ENCODE data around the gene BAIAP2. TPM values are rescaled to one million over a fixed set of nuclear protein-coding genes. Genes with fewer than 3 reads are reported as not detected.

The BAIAP2 gene
- total and polyA plus RNA-seq, 10 of the 15 experiments (the other 5 are each of a cell fraction or from before 2014, with no cell fraction given): 0.15 to 1.2 (median 0.46) TPM; not detected in 2

- no peak for TF ChIP-seq CUX1 (IDR thresholded peaks at IDR 0.05; ENCODE audit: insufficient replicate concordance, low read depth, low read length)
- TF ChIP-seq ZSCAN29 (IDR thresholded peaks at IDR 0.05): no peak
- no peak for TF ChIP-seq NFIC (IDR thresholded peaks at IDR 0.05; ENCODE audit: low read depth, low read length)
- no peak for TF ChIP-seq SREBF2 (IDR thresholded peaks at IDR 0.05; ENCODE audit: low read length)
- no peak for TF ChIP-seq KLF5 (IDR thresholded peaks at IDR 0.05; ENCODE audit: partially characterized antibody)
- no peak for TF ChIP-seq ZBTB11 (CRISPR knock-in tag; IDR thresholded peaks at IDR 0.05)
- TF ChIP-seq YBX1 (IDR thresholded peaks at IDR 0.05): no peak
These were observed 17.4 kb downstream of the BAIAP2 start (continued) for GRCh38 chr17:81052199-81052997.
